CD4-positive, CD25-positive, alpha-beta regulatory T cell (primary cell): ENCODE results near the gene FAM219A. TPM values are rescaled to one million over a fixed set of nuclear protein-coding genes. Genes with fewer than 3 reads are reported as not detected.
"Not testable (repeated sequence)": the region's sequence is repeated elsewhere in the genome, so short reads cannot be mapped to it uniquely, and the experiment has no call there.

Source experiments
- ATAC-seq, 2 donors: fragments of 150-1000 bp; cut with Tn5 transposase; one replicate each; pipeline ENCODE4 v1.10.0; 2021; ENCODE audit warnings: low read depth in 2 of 2, moderate number of reproducible peaks in 2 of 2, moderate library complexity in 1 of 2
- DNase-seq, 3 donors: peaks; one replicate each; pipeline versions ENCODE4 v3.0.0 to v3.0.0-alpha.2; 2012 to 2022; ENCODE audit warnings: mixed read lengths in 1 of 3
- H3K27ac ChIP-seq: one replicate; pipeline ENCODE4 v1.7.0; 2013; ENCODE audit warnings: mild to moderate bottlenecking, low read length; ENCODE audit not compliant: insufficient read depth, poor library complexity, severe bottlenecking
- H3K27me3 ChIP-seq: one replicate; pipeline ENCODE4 v1.7.0; 2013; ENCODE audit warnings: low read length; ENCODE audit not compliant: control insufficient read depth, insufficient read depth
- H3K36me3 ChIP-seq: one replicate; pipeline ENCODE4 v1.7.0; 2013; ENCODE audit warnings: mild to moderate bottlenecking, low read length, moderate library complexity; ENCODE audit not compliant: control insufficient read depth, insufficient read depth
- H3K4me1 ChIP-seq: 2 replicates; pipeline ENCODE4 v1.7.0; 2013; ENCODE audit warnings: mild to moderate bottlenecking, low read length; ENCODE audit not compliant: insufficient read depth, control insufficient read depth, poor library complexity, severe bottlenecking
- H3K4me3 ChIP-seq: one replicate; pipeline ENCODE4 v1.7.0; 2013; ENCODE audit warnings: low read depth, mild to moderate bottlenecking, low read length, moderate library complexity
- H3K9me3 ChIP-seq, 2 experiments: 1 replicate in 1 of 2; 2 replicates in 1 of 2; pipeline ENCODE4 v1.7.0; 2013; ENCODE audit warnings: low read length in 2 of 2, mild to moderate bottlenecking in 1 of 2, moderate library complexity in 1 of 2; ENCODE audit not compliant: control insufficient read depth in 2 of 2
- H3K27ac Mint-ChIP-seq, 3 donors: one replicate each; pipeline ENCODE4 v1.8.0; 2020 to 2022; ENCODE audit warnings: mild to moderate bottlenecking in 3 of 3, mixed read lengths in 3 of 3, moderate library complexity in 2 of 3
- H3K27me3 Mint-ChIP-seq: one replicate; pipeline ENCODE4 v1.8.0; 2022; ENCODE audit warnings: mild to moderate bottlenecking, mixed read lengths
- H3K36me3 Mint-ChIP-seq: one replicate; pipeline ENCODE4 v1.8.0; 2020; ENCODE audit warnings: mixed read lengths
- H3K4me1 Mint-ChIP-seq, 4 donors: one replicate each; pipeline ENCODE4 v1.8.0; 2020 to 2022; ENCODE audit warnings: mixed read lengths in 4 of 4, mild to moderate bottlenecking in 1 of 4
- H3K4me3 Mint-ChIP-seq, 4 donors: one replicate each; pipeline ENCODE4 v1.8.0; 2020 to 2022; ENCODE audit warnings: mild to moderate bottlenecking in 4 of 4, mixed read lengths in 4 of 4, moderate library complexity in 3 of 4
- H3K9me3 Mint-ChIP-seq, 7 donors: one replicate each; pipeline ENCODE4 v1.8.0; 2020 to 2022; ENCODE audit warnings: mixed read lengths in 7 of 7, mild to moderate bottlenecking in 3 of 7, moderate library complexity in 2 of 7
- polyA plus RNA-seq, 4 donors: library from polyadenylated mRNA; unstranded; fragments of 300-500 nt; fragmentation: Illumina TruSeq; gene quantifications; one replicate each; pipeline ENCODE4 v1.2.3, GENCODE V29; 2021
- total RNA-seq: library from RNA; stranded (reverse); gene quantifications from one replicate; pipeline ENCODE4 v1.2.3, GENCODE V29; 2022

FAM219A gene
- total and polyA plus RNA-seq, 5 donors from 2014 or later = 0.70 to 16.9 (median 1.1) TPM

DNA sequence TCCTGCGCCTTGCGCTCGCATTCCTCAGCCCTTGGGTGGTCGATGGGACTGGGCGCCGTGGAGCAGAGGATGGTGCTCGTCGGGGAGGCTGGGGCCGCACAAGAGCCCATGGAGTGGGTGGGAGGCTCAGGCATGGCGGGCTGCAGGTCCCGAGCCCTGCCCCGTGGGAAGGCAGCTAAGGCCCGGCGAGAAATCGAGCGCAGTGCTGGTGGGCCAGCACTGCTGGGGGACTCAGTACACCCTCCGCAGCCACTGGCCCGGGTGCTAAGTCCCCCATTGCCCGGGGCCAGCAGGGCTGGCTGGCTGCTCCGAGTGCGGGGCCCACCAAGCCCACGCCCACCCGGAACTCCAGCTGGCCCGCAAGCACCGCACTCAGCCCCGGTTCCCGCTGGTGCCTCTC, 24.4 kb upstream of the FAM219A start:
- not testable (repeated sequence) for ATAC-seq, H3K4me1 Mint-ChIP-seq, H3K27ac ChIP-seq, H3K9me3 Mint-ChIP-seq, DNase-seq, H3K27me3 ChIP-seq, H3K36me3 Mint-ChIP-seq, H3K27ac Mint-ChIP-seq, H3K4me3 Mint-ChIP-seq, H3K4me3 ChIP-seq, H3K9me3 ChIP-seq, H3K4me1 ChIP-seq, H3K36me3 ChIP-seq
- H3K27me3 Mint-ChIP-seq = peaks cover 39% of the 10 kb centered on the region

- H3K9me3 ChIP-seq, H3K27ac ChIP-seq, H3K4me1 ChIP-seq, H3K27me3 ChIP-seq, H3K36me3 ChIP-seq, DNase-seq, ATAC-seq, H3K4me3 Mint-ChIP-seq, H3K9me3 Mint-ChIP-seq, H3K4me1 Mint-ChIP-seq, H3K27ac Mint-ChIP-seq, H3K36me3 Mint-ChIP-seq, H3K4me3 ChIP-seq: not testable (repeated sequence)
- peaks cover 42% of the 10 kb centered on the region for H3K27me3 Mint-ChIP-seq
These were observed 23.2 kb upstream of the FAM219A start for GRCh38 chr9:34481620-34482019.

DNA sequence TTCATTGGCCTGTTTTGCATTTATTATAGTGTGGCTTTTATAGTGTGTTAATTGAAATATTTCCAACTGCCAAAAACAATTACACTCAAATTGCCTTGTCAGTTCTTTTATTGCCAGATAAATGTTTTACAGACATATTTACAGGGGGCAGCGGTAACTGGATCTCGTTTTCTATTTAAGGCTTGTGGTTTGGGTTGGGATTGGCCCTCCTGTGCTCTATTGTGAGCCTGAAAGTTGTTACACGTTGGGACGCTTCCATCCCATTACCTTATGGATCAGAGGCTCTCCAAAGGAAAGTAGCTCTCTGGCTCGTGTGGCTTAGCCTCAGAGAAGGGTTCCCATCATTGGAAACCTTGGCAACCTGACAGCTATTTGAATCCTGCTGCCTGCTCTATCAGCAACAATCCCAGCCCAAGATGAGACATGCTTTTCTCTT, 21.1 kb upstream of the FAM219A start:
- H3K4me3 Mint-ChIP-seq = no peak overlapping the region
- H3K4me1 ChIP-seq = no peaks in the 10 kb centered on the region
- H3K9me3 Mint-ChIP-seq = no peaks in the 10 kb centered on the region
- no peaks in the 10 kb centered on the region for H3K36me3 Mint-ChIP-seq
- no peaks in the 10 kb centered on the region for H3K4me1 Mint-ChIP-seq
- ATAC-seq = no peak
- H3K27ac ChIP-seq = no peak overlapping the region
- H3K36me3 ChIP-seq = no peaks in the 10 kb centered on the region
- H3K27me3 ChIP-seq = peaks cover 6% of the 10 kb centered on the region
- no peaks in the 10 kb centered on the region for H3K9me3 ChIP-seq
- DNase-seq = no peak
- no peak overlapping the region for H3K4me3 ChIP-seq
- peaks cover 43% of the 10 kb centered on the region for H3K27me3 Mint-ChIP-seq
- no peak overlapping the region for H3K27ac Mint-ChIP-seq

GRCh38 chr9:34477541-34477940, 19.2 kb upstream of the FAM219A start:
- Mint-ChIP-seq H3K36me3 (no peaks in the 10 kb centered on the region), H3K27me3 (peaks cover 43% of the 10 kb centered on the region), H3K4me3 (no peak overlapping the region), H3K9me3 (no peaks in the 10 kb centered on the region), H3K4me1 (no peaks in the 10 kb centered on the region), H3K27ac (no peak overlapping the region)
- H3K36me3 ChIP-seq = no peaks in the 10 kb centered on the region
- H3K9me3 ChIP-seq = no peaks in the 10 kb centered on the region
- ATAC-seq = no peak
- no peak overlapping the region for H3K4me3 ChIP-seq
- no peak overlapping the region for H3K27ac ChIP-seq
- H3K27me3 ChIP-seq = peaks cover 6% of the 10 kb centered on the region
- no peaks in the 10 kb centered on the region for H3K4me1 ChIP-seq
- no peak for DNase-seq

- no peak for DNase-seq
- Mint-ChIP-seq H3K27ac (peak overlapping the region in 1 of 3 donors; percentile 20), H3K9me3 (peaks cover 0 to 2% (median 0%) of the 10 kb centered on the region in 7 donors), H3K27me3 (peaks cover 43% of the 10 kb centered on the region), H3K4me1 (no peaks in the 10 kb centered on the region), H3K36me3 (no peaks in the 10 kb centered on the region), H3K4me3 (no peak overlapping the region)
- Histone ChIP-seq H3K9me3 (no peaks in the 10 kb centered on the region), H3K4me1 (no peaks in the 10 kb centered on the region), H3K27ac (no peak overlapping the region), H3K4me3 (no peak overlapping the region), H3K27me3 (peaks cover 8% of the 10 kb centered on the region), H3K36me3 (no peaks in the 10 kb centered on the region)
- no peak for ATAC-seq
These were observed 16.7 kb upstream of the FAM219A start for GRCh38 chr9:34475097-34475496.

DNA sequence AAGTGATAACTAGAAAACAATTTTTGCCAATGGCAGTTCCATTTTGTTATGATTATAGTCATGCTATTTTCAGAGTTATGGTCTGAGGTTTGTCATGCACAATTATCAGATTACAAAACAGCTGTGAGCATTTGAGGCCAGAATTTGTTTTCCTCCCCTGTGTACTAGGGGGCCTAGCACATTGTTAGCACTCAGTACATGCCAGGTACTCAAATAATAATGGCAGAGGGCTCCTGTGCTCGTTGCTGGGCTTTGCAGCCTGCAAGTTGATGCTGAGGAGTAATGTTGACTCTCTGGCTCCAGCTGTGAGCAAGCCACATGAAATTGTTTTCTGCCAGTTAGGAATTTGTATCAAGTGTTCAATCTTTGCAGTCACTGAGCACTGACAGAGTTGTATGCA, 7.1 kb upstream of the FAM219A start:
- Mint-ChIP-seq H3K27me3 (peaks cover 28% of the 10 kb centered on the region), H3K9me3 (no peaks in the 10 kb centered on the region), H3K36me3 (no peaks in the 10 kb centered on the region), H3K27ac (no peak overlapping the region), H3K4me1 (no peaks in the 10 kb centered on the region), H3K4me3 (no peak overlapping the region)
- DNase-seq (no peak), ATAC-seq (no peak)
- no peak overlapping the region for H3K27ac ChIP-seq
- no peak overlapping the region for H3K4me3 ChIP-seq
- H3K27me3 ChIP-seq = peaks cover 19% of the 10 kb centered on the region
- no peaks in the 10 kb centered on the region for H3K4me1 ChIP-seq
- no peaks in the 10 kb centered on the region for H3K36me3 ChIP-seq
- no peaks in the 10 kb centered on the region for H3K9me3 ChIP-seq

DNA sequence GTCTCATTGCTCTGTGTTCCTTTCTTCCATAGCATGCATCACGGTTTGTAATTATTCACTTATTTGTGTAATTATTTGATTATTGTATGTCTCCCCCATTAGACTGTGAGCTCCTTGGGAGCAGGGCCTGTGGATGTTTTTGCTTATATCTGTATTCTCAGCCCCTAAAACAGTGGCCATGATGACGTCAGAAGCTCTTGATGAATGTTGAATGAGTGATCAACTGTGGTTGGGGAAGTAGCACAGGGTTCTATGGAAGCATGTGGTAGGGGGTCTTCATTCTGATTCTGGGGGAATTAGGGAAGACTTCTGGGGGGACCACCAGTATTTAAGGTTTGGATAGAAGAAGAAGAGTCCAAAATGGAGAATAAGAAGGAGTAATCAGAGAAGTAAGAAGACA, 6.2 kb upstream of the FAM219A start:
- no peak overlapping the region for H3K27ac ChIP-seq
- H3K4me3 ChIP-seq = no peak overlapping the region
- peaks cover 17% of the 10 kb centered on the region for H3K27me3 ChIP-seq
- H3K36me3 ChIP-seq = no peaks in the 10 kb centered on the region
- no peaks in the 10 kb centered on the region for H3K36me3 Mint-ChIP-seq
- H3K27ac Mint-ChIP-seq = no peak overlapping the region
- H3K27me3 Mint-ChIP-seq = peaks cover 33% of the 10 kb centered on the region
- H3K9me3 ChIP-seq = no peaks in the 10 kb centered on the region
- H3K9me3 Mint-ChIP-seq = no peaks in the 10 kb centered on the region
- no peak overlapping the region for H3K4me3 Mint-ChIP-seq
- DNase-seq (no peak), ATAC-seq (no peak)
- H3K4me1 ChIP-seq = no peaks in the 10 kb centered on the region
- H3K4me1 Mint-ChIP-seq = no peaks in the 10 kb centered on the region

- no peak overlapping the region for H3K4me3 Mint-ChIP-seq
- ATAC-seq (no peak), DNase-seq (no peak)
- no peaks in the 10 kb centered on the region for H3K9me3 Mint-ChIP-seq
- no peak overlapping the region for H3K27ac ChIP-seq
- peaks cover 35% of the 10 kb centered on the region for H3K27me3 Mint-ChIP-seq
- no peak overlapping the region for H3K27ac Mint-ChIP-seq
- no peaks in the 10 kb centered on the region for H3K36me3 ChIP-seq
- no peaks in the 10 kb centered on the region for H3K36me3 Mint-ChIP-seq
- H3K4me3 ChIP-seq = no peak overlapping the region
- peaks cover 1% of the 10 kb centered on the region for H3K4me1 ChIP-seq
- H3K9me3 ChIP-seq = no peaks in the 10 kb centered on the region
- peaks cover 0 to 3% (median 1%) of the 10 kb centered on the region in 4 donors for H3K4me1 Mint-ChIP-seq
- H3K27me3 ChIP-seq = peaks cover 17% of the 10 kb centered on the region
These were observed 5.5 kb upstream of the FAM219A start for GRCh38 chr9:34463901-34464232.
